Measurements from ENCODE around the gene SORBS1. TPM values are rescaled to one million over a fixed set of nuclear protein-coding genes. Genes with fewer than 3 reads are reported as not detected.

Gene SORBS1
- total and polyA plus RNA-seq, 2 experiments from 2014 or later, result 17.0 to 40.2 TPM

- DNase-seq (ENCODE audit: low spot score), result no peak
- no peak overlapping the region for H2AFZ ChIP-seq
These were observed 6.9 kb upstream of the SORBS1 start for GRCh38 chr10:95567903-95568630.

GRCh38 chr10:95566136-95566535, 5.0 kb upstream of the SORBS1 start:
- DNase-seq (ENCODE audit: low spot score), result no peak
- no peak for TF ChIP-seq CTCF (IDR thresholded peaks at IDR 0.05; ENCODE audit: poor library complexity)
- TF ChIP-seq EZH2 (IDR thresholded peaks at IDR 0.05; ENCODE audit: borderline replicate concordance), result no peak
- TF ChIP-seq EZH2phosphoT487 (IDR thresholded peaks at IDR 0.05; ENCODE audit: low read depth, severe bottlenecking, unreplicated experiment), result no peak
- no peak overlapping the region for H2AFZ ChIP-seq
- H3K4me2 ChIP-seq, result no peak overlapping the region
- H3K4me1 ChIP-seq (ENCODE audit: insufficient read depth), result peaks cover 23% of the 10 kb centered on the region
- no peaks in the 10 kb centered on the region for H3K9me3 ChIP-seq (ENCODE audit: low read depth)
- no peaks in the 10 kb centered on the region for H3K79me2 ChIP-seq
- 86% methylated on average over 6 of the region's 6 CpGs for WGBS (ENCODE audit: low lambda C conversion rate, missing lambda C conversion rate)
- no peak overlapping the region for H3K4me3 ChIP-seq
- H4K20me1 ChIP-seq (ENCODE audit: insufficient read depth, poor library complexity, severe bottlenecking), result no peaks in the 10 kb centered on the region
- no peaks in the 10 kb centered on the region for H3K36me3 ChIP-seq (replicated peaks; ENCODE audit: insufficient read depth, low read depth)
- H3K27ac ChIP-seq, result no peak overlapping the region
- no peaks in the 10 kb centered on the region for H3K27me3 ChIP-seq
- H3K9me2 ChIP-seq (replicated peaks; ENCODE audit: insufficient read depth), result no peaks in the 10 kb centered on the region

More at GRCh38 chr10:95567903-95568630, 6.9 kb upstream of the SORBS1 start:
- H3K36me3 ChIP-seq (replicated peaks; ENCODE audit: insufficient read depth, low read depth), result no peaks in the 10 kb centered on the region
- H3K27me3 ChIP-seq, result no peaks in the 10 kb centered on the region
- no peak overlapping the region for H3K4me3 ChIP-seq
- WGBS (ENCODE audit: low lambda C conversion rate, missing lambda C conversion rate), result 90% methylated on average over 5 of the region's 5 CpGs
- peaks cover 11% of the 10 kb centered on the region for H3K4me1 ChIP-seq (ENCODE audit: insufficient read depth)
- no peaks in the 10 kb centered on the region for H4K20me1 ChIP-seq (ENCODE audit: insufficient read depth, poor library complexity, severe bottlenecking)
- H3K4me2 ChIP-seq, result no peak overlapping the region
- H3K79me2 ChIP-seq, result no peaks in the 10 kb centered on the region
- no peaks in the 10 kb centered on the region for H3K9me3 ChIP-seq (ENCODE audit: low read depth)
- H3K9me2 ChIP-seq (replicated peaks; ENCODE audit: insufficient read depth), result no peaks in the 10 kb centered on the region
- no peak for TF ChIP-seq EZH2phosphoT487 (IDR thresholded peaks at IDR 0.05; ENCODE audit: low read depth, severe bottlenecking, unreplicated experiment)
- no peak for TF ChIP-seq EZH2 (IDR thresholded peaks at IDR 0.05; ENCODE audit: borderline replicate concordance)
- TF ChIP-seq CTCF (IDR thresholded peaks at IDR 0.05; ENCODE audit: poor library complexity), result no peak
- H3K27ac ChIP-seq, result no peak overlapping the region

DNA sequence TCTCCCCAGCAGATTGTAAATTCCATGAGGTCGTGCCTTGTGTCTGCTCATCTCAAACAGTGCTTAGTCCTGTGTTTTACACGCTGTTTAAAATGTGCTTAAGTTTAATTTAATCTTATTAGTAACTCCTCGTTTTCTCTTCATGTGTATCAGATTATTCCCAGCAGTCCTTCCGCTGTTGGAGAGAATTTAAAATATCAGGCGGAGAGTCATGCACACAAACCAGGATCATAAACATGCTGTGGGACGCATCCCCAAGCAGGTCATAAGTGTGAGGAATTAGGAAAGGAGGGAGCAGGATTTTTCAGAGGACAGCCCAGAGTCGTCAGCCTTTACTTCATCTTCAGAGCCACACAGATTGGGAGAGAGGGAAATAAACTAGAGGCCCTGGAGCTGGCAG, 4.2 kb upstream of the SORBS1 start:
- DNase-seq (ENCODE audit: low spot score), result no peak
- peaks cover 23% of the 10 kb centered on the region for H3K4me1 ChIP-seq (ENCODE audit: insufficient read depth)
- H3K9me2 ChIP-seq (replicated peaks; ENCODE audit: insufficient read depth), result no peaks in the 10 kb centered on the region
- peaks cover 6% of the 10 kb centered on the region for H3K79me2 ChIP-seq
- TF ChIP-seq CTCF (IDR thresholded peaks at IDR 0.05; ENCODE audit: poor library complexity) (no peak), EZH2phosphoT487 (IDR thresholded peaks at IDR 0.05; ENCODE audit: low read depth, severe bottlenecking, unreplicated experiment) (no peak)
- no peaks in the 10 kb centered on the region for H4K20me1 ChIP-seq (ENCODE audit: insufficient read depth, poor library complexity, severe bottlenecking)
- no peaks in the 10 kb centered on the region for H3K36me3 ChIP-seq (replicated peaks; ENCODE audit: insufficient read depth, low read depth)
- 45% methylated on average over 7 of the region's 7 CpGs for WGBS (ENCODE audit: low lambda C conversion rate, missing lambda C conversion rate)
- H3K4me3 ChIP-seq, result no peak overlapping the region
- peak overlapping the region; percentile 18 for H2AFZ ChIP-seq
- peak overlapping the region; percentile 4 for H3K27ac ChIP-seq
- H3K4me2 ChIP-seq, result peak overlapping the region; percentile 0
- no peaks in the 10 kb centered on the region for H3K9me3 ChIP-seq (ENCODE audit: low read depth)
- no peaks in the 10 kb centered on the region for H3K27me3 ChIP-seq

All from hepatocyte (in vitro differentiated cells).